AG09309 (cell line): ENCODE measurements around the gene LACRT.

Experiments
- DNase-seq: peaks from one replicate; pipeline ENCODE4 v3.0.0-alpha.2; 2010; ENCODE audit warnings: low read depth
- H3K4me3 ChIP-seq: 2 replicates; pipeline ENCODE4 v1.5.1; 2011; ENCODE audit warnings: mild to moderate bottlenecking, low read depth, low read length, moderate library complexity; ENCODE audit not compliant: control insufficient read depth
- TF ChIP-seq, protein P1 (sequence below): IDR thresholded peaks from 2 replicates; pipeline ENCODE4 v1.5.1; 2011; ENCODE audit warnings: mild to moderate bottlenecking, low read depth, low read length, inconsistent platforms; ENCODE audit not compliant: insufficient read depth, control insufficient read depth; ENCODE audit errors: missing control alignments

LACRT gene

DNA sequence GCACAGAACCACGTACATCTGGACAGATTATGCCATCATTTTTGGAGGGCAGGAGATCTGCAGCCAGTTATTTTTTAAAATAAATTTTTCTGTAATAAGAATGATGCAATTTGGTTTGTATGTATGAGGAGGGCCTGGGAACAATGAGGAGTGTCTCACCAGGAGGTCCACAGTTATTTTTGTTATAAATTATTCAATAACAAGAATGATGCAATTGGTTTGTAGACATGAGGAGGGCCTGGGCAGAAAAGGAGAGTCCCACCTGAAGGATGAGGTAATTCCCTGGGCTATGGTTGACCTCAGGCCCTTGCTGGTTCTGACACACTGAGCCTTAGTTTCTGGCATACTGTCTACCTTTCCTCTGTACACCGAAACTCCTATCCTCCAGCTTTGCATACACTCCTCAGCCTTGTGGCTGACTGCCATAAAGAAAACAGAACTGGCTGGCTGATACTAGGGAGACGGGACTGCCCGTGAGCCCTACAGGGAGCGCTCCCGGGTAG is 22.5 kb upstream of the LACRT start:
- H3K4me3 ChIP-seq, result no peak overlapping the region
- DNase-seq, result no peak
- TF ChIP-seq, protein P1, sequence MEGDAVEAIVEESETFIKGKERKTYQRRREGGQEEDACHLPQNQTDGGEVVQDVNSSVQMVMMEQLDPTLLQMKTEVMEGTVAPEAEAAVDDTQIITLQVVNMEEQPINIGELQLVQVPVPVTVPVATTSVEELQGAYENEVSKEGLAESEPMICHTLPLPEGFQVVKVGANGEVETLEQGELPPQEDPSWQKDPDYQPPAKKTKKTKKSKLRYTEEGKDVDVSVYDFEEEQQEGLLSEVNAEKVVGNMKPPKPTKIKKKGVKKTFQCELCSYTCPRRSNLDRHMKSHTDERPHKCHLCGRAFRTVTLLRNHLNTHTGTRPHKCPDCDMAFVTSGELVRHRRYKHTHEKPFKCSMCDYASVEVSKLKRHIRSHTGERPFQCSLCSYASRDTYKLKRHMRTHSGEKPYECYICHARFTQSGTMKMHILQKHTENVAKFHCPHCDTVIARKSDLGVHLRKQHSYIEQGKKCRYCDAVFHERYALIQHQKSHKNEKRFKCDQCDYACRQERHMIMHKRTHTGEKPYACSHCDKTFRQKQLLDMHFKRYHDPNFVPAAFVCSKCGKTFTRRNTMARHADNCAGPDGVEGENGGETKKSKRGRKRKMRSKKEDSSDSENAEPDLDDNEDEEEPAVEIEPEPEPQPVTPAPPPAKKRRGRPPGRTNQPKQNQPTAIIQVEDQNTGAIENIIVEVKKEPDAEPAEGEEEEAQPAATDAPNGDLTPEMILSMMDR, result no peak

DNA sequence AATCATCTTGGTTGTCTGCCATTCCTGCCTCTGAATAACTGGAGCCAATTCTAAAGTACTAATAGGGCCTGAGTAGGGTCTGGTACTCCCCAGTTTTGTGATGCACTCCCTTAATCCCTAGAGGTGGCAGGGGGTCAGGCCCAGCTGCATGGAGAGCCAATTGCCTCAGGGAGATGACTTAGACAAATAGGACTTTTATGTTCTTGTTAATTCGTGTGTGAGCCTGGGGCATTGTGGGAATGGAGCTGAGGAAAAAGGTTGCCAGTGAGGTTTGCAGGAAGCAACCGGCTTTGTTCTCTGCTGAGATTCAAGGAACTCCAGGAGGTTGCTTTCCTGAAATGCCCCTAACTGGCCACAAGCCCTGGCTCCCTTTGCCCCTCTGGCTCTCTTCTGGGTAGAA is 20.2 kb upstream of the LACRT start:
- TF ChIP-seq, protein P1, result no peak
- no peak for DNase-seq
- no peak overlapping the region for H3K4me3 ChIP-seq

DNA sequence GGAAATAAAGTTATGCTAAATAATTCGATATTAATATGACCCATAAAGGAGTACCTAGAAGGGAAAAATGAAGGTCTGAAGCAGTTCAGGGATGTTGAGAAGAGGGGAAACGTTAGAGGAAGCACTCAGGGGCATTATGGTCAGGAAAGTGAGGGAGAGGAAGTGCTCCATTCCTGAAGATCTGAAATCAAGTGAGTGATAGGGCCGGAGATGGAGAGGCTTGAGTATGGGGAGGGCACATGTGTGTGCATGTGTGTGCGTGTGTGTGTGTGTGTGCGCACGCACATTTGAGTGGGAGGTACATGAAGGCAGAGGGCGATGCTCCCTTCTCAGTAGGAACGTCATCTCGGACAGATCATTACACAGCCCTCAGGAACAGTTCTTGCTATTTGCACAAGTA is 18.3 kb upstream of the LACRT start:
- no peak for DNase-seq
- no peak overlapping the region for H3K4me3 ChIP-seq
- TF ChIP-seq, protein P1, result no peak

DNA sequence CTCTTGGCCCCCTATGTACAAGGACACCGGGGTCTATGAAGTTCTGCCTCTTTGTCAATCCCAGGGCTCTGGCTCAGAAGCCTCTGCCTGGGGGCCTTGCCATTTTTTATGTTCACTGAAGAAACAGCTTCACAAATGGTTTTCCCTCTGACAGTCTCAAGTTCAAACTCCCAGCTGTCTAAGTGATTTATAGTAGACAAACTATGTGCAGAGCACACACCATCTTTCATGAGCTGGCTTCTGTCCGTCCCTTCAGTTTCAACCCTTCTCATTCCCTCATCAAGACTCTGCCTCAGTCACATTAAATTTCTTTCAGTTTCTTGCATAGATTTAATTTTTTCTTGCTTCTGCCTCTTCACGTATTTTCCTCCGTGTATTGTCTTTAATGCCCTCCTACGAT is 16.2 kb upstream of the LACRT start:
- no peak overlapping the region for H3K4me3 ChIP-seq
- TF ChIP-seq, protein P1, result no peak
- no peak for DNase-seq

DNA sequence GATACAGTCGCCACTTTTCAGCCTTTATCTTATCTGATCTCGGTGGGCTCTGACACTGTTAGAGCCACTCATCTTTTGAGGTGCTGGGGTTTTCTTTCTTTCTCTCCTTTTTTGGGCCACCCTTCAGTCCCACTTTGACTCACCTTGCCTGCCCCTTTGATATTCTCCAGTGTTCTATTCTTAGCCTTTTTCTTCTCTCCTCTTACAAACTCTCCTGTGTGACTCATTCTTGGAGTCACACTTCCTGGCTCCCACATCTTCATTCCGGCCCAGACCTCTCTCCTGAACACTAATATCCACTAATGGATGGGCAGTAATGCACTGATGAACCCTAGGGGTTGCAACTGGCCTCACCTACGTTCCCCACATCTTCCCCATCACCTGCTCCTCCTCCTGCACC is 15.7 kb upstream of the LACRT start:
- no peak overlapping the region for H3K4me3 ChIP-seq
- TF ChIP-seq, protein P1, result no peak

DNA sequence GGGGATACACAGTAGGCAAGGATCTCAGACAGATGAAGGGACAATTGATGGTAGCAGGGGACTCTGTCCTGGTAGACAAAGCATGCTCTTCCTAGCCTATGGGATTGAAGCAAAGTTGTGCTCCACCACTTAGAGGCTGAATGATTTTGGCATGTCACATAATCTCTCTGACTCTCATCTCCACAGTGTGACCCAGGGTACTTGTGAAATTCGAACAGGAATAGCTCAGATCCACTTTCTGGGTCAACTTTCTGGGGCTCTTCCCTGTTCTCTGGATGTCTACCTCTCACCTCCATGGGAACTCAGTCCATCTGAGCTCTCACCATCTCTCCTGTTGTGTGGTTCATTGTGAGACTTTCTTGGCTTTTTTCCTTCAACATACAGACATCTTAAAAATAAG is 15.1 kb upstream of the LACRT start:
- DNase-seq, result no peak
- TF ChIP-seq, protein P1, result no peak
- H3K4me3 ChIP-seq, result no peak overlapping the region

More for the DNA sequence above, 15.7 kb upstream of the LACRT start:
- no peak for DNase-seq

DNA sequence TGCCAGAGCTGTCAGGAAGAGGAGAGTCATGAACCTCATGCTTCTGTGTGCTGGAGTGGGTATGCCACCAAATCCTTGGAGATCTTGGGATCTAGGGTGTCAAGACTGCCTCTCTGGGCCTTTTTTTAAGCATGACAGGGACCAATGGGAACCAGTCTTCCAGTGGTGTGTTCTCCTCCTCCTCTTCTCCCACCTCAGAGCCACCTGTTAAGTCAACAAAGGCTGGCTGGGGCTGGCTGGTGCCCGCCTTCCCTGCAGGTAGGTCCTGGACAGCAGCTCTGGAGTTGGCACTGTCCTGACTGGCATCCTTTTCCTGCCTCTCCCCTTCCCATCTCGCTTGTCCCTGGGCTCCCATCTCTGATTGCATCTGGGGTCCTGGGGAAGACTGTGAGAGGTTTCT is 13.6 kb upstream of the LACRT start, which contains the start of gene DCD:
TSS of gene DCD (minus strand) at position 101 of the 400 bp plus-strand sequence. CDS start at position 39, 62 bp downstream.
- H3K4me3 ChIP-seq, result no peak within 1 kb of the TSS
- TF ChIP-seq, protein P1, result no peak
- no peak for DNase-seq
